Measurements from ENCODE around the gene DUSP22.

DNA sequence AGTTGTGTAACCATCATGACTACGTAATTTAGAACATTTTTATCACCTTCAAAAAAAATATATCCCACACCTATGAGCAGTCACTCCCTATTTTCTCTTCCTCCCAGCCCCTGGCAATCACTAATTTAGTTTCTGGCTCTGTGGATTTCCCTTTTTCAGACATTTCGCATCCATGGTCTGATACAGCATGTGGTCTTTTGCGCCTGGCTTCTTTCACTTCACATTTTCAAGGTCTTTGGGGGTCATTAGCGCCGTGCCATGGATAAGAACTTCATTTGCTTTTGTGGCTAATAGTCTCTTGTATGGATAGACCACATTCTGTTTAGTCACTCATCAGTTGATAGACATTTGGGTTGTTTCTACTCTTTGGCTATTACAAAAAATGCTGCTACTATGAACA is 44.9 kb upstream of the DUSP22 start:
- TF ChIP-seq, protein P1, sequence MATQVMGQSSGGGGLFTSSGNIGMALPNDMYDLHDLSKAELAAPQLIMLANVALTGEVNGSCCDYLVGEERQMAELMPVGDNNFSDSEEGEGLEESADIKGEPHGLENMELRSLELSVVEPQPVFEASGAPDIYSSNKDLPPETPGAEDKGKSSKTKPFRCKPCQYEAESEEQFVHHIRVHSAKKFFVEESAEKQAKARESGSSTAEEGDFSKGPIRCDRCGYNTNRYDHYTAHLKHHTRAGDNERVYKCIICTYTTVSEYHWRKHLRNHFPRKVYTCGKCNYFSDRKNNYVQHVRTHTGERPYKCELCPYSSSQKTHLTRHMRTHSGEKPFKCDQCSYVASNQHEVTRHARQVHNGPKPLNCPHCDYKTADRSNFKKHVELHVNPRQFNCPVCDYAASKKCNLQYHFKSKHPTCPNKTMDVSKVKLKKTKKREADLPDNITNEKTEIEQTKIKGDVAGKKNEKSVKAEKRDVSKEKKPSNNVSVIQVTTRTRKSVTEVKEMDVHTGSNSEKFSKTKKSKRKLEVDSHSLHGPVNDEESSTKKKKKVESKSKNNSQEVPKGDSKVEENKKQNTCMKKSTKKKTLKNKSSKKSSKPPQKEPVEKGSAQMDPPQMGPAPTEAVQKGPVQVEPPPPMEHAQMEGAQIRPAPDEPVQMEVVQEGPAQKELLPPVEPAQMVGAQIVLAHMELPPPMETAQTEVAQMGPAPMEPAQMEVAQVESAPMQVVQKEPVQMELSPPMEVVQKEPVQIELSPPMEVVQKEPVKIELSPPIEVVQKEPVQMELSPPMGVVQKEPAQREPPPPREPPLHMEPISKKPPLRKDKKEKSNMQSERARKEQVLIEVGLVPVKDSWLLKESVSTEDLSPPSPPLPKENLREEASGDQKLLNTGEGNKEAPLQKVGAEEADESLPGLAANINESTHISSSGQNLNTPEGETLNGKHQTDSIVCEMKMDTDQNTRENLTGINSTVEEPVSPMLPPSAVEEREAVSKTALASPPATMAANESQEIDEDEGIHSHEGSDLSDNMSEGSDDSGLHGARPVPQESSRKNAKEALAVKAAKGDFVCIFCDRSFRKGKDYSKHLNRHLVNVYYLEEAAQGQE (IDR thresholded peaks at IDR 0.05; ENCODE audit: insufficient read depth in 1 of 2, low read depth in 2 of 2, low read length in 1 of 2), result no peak
- TF ChIP-seq, protein P2, sequence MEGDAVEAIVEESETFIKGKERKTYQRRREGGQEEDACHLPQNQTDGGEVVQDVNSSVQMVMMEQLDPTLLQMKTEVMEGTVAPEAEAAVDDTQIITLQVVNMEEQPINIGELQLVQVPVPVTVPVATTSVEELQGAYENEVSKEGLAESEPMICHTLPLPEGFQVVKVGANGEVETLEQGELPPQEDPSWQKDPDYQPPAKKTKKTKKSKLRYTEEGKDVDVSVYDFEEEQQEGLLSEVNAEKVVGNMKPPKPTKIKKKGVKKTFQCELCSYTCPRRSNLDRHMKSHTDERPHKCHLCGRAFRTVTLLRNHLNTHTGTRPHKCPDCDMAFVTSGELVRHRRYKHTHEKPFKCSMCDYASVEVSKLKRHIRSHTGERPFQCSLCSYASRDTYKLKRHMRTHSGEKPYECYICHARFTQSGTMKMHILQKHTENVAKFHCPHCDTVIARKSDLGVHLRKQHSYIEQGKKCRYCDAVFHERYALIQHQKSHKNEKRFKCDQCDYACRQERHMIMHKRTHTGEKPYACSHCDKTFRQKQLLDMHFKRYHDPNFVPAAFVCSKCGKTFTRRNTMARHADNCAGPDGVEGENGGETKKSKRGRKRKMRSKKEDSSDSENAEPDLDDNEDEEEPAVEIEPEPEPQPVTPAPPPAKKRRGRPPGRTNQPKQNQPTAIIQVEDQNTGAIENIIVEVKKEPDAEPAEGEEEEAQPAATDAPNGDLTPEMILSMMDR (IDR thresholded peaks at IDR 0.05), result no peak
